MG63 (cell line): ENCODE results near the gene NOSIP. TPM values are rescaled to one million over a fixed set of nuclear protein-coding genes. Genes with fewer than 3 reads are reported as not detected.

Source experiments
- DNase-seq: peaks from one replicate; pipeline ENCODE4 v3.0.0-alpha.2; 2020
- H3K27me3 ChIP-seq: fragments of 250-450 bp; sonication (Bioruptor Pico); 2 replicates; pipeline ENCODE4 v1.5.1; 2020; ENCODE audit warnings: mild to moderate bottlenecking, moderate library complexity
- H3K36me3 ChIP-seq: fragments of 250-450 bp; sonication (Bioruptor Pico); 2 replicates; pipeline ENCODE4 v1.5.1; 2020; ENCODE audit warnings: mild to moderate bottlenecking, moderate library complexity
- H3K4me3 ChIP-seq: fragments of 250-450 bp; sonication (Bioruptor Pico); 2 replicates; pipeline ENCODE4 v1.5.1; 2020; ENCODE audit warnings: mild to moderate bottlenecking, moderate library complexity
- H3K9me3 ChIP-seq: fragments of 250-450 bp; sonication (Bioruptor Pico); 2 replicates; pipeline ENCODE4 v1.5.1; 2020; ENCODE audit warnings: mild to moderate bottlenecking, moderate library complexity
- total RNA-seq: library from RNA; depleted of rRNA; stranded (reverse); fragments of >200 nt; shearing (Covaris generic); gene quantifications from 2 replicates; pipeline ENCODE4 v1.2.3, GENCODE V29; 2014; ENCODE audit warnings: low replicate concordance

Gene NOSIP
- total RNA-seq, 1 experiment from 2014 or later = 109 TPM

DNA sequence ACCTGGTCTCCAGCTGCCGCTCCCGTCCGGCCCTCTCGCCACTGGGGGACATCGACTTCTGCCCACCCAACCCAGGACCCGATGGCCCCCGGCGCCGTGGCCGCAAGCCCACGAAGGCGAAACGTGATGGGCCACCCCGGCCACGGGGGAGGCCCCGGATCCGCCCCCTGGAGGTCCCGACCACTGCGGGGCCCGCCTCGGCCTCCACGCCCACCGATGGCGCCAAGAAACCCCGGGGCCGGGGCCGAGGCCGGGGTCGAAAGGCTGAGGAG lies 17.3 kb upstream of the NOSIP start:
- Histone ChIP-seq H3K9me3 (no peaks in the 10 kb centered on the region), H3K4me3 (no peak overlapping the region), H3K27me3 (no peaks in the 10 kb centered on the region), H3K36me3 (peaks cover 78% of the 10 kb centered on the region)
- DNase-seq = no peak

DNA sequence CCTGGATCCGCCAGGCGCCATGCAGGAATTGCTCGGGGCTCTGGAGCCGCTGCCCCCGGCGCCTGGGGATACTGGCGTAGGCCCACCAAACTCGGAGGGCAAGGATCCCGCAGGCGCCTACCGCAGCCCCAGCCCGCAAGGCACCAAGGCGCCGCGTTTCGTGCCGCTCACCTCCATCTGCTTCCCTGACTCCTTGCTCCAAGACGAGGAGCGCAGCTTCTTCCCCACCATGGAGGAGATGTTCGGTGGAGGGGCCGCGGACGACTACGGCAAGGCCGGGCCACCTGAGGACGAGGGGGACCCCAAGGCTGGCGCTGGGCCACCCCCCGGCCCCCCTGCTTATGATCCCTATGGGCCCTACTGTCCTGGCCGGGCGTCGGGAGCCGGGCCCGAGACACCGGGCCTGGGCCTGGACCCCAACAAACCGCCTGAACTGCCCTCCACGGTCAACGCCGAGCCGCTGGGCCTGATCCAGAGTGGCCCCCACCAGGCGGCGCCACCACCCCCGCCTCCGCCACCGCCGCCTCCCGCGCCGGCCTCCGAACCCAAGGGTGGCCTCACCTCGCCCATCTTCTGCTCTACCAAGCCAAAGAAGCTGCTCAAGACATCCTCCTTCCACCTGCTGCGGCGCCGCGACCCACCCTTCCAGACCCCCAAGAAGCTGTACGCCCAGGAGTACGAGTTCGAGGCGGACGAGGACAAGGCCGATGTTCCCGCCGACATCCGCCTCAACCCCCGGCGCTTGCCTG lies 16.8 kb upstream of the NOSIP start:
- H3K9me3 ChIP-seq = no peaks in the 10 kb centered on the region
- H3K27me3 ChIP-seq = no peaks in the 10 kb centered on the region
- DNase-seq = no peak
- no peak overlapping the region for H3K4me3 ChIP-seq
- peaks cover 77% of the 10 kb centered on the region for H3K36me3 ChIP-seq

DNA sequence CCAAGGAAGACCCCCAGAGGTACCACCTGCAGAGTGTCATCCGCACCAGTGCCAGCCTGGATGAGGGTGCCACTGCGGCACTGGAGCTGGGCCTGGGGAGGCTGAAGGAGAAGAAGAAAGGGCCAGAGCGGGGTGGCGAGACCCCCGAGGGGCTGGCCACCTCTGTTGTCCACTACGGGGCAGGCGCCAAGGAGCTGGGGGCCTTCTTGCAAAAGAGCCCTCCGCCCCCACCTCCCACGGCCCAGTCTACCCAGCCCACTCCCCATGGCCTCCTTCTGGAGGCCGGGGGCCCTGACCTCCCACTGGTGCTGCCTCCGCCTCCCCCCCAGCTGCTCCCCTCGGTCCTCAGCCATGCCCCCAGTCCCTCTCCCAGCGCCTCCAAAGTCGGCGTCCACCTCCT lies 16.1 kb upstream of the NOSIP start:
- no peak for DNase-seq
- Histone ChIP-seq H3K9me3 (no peaks in the 10 kb centered on the region), H3K36me3 (peaks cover 73% of the 10 kb centered on the region), H3K27me3 (no peaks in the 10 kb centered on the region), H3K4me3 (no peak overlapping the region)

DNA sequence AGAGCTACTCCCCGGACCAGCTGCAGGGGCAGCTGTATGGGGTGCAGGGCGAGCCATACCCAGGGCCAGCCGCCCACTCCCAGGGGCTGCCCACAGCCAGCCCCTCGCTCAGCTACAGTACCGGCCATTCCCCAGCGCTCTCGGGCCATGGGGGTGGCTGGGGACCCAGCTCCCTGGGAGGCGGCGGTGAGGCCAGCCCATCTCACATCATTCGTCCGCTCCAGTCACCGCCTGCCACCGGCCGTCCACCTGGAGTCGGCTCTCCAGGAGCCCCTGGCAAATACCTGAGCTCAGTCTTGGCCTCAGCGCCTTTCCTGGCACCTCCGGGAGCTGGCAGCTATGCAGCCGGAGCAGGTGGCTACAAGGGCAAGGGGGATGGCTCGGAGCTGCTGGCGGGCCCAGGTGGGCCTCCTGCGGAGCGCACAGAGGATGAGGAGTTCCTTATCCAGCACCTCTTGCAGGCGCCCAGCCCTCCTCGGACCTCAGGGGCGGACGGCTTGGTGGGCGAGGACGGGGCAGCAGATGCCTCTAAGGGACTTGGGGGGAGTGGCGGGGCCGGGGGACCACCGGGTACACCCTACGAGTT lies 15.6 kb upstream of the NOSIP start:
- no peak for DNase-seq
- Histone ChIP-seq H3K9me3 (no peaks in the 10 kb centered on the region), H3K4me3 (no peak overlapping the region), H3K27me3 (no peaks in the 10 kb centered on the region), H3K36me3 (peaks cover 70% of the 10 kb centered on the region)

DNA sequence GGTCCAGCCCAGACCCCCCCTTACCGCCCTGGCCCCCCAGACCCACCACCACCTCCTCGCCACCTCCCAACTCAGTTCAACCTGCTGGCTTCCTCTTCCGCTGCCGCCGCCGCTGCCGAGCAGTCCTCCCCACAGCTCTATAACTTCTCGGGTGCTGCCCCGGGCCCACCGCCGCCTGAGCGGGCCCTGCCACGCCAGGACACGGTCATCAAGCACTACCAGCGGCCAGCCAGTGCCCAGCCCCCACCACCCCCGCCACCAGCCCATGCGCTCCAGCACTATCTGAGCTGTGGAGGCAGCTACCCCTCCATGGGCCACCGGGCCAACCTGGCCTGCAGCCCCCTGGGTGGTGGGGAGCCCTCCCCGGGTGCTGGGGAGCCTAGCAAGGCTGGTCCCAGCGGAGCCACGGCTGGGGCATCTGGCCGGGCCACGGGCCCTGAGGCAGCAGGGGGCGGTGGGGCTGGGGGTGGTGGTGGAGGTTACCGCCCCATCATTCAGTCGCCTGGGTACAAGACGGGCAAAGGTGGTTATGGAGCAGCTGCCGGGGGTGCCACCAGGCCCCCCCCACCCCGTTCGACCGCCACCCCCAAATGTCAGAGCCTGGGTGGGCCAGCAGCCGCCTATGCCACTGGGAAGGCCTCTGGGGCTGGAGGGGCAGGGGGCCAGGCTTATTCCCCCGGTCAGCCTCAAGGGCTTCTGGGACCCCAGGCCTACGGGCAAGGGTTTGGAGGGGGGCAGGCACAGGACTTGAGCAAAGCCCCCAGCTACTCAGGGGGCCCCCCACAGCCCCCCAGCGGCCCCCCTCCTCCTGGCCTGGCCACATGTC lies 14.8 kb upstream of the NOSIP start:
- DNase-seq = no peak

DNA sequence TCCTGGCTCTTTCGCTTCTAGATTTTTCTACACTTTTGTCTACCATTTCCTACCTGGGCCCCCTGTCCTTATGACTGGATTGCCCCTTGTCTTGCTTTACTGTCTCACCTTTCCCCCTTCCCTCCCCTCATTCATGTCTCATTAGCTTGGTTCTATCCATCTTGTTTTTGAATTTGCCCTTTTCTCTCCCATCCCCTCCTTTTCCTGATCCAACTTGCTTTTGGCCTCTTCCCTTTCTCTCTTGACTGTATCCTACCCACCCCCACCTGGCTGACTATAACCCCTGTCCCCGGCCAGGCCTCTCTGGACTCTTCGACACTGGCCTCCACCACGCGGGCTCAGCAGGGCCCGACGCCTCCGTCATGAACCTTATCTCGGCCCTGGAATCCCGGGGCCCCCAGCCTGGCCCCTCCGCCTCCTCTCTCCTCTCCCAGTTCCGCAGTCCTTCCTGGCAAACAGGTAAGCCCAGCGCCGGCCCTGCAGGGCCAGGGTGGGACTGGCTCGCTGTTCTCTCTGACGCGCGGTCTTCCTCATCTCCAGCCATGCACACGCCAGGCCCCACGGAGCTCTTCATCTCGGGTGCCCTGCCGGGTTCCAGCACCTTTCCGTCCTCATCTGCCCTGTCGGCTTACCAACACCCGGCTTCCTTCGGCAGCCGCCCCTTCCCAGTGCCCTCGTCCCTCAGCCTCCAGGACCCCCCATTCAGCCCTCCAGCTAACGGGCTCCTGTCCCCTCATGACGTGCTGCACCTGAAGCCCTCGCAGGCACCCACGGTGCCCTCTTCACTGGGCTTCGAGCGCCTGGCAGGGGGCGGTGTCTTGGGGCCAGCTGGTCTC lies 14.0 kb upstream of the NOSIP start:
- Histone ChIP-seq H3K9me3 (no peaks in the 10 kb centered on the region), H3K36me3 (peaks cover 59% of the 10 kb centered on the region), H3K4me3 (no peak overlapping the region), H3K27me3 (no peaks in the 10 kb centered on the region)
- DNase-seq = no peak

More for the DNA sequence above, 14.8 kb upstream of the NOSIP start:
- H3K4me3 ChIP-seq = no peak overlapping the region
- H3K36me3 ChIP-seq = peaks cover 68% of the 10 kb centered on the region
- H3K27me3 ChIP-seq = no peaks in the 10 kb centered on the region
- H3K9me3 ChIP-seq = no peaks in the 10 kb centered on the region

DNA sequence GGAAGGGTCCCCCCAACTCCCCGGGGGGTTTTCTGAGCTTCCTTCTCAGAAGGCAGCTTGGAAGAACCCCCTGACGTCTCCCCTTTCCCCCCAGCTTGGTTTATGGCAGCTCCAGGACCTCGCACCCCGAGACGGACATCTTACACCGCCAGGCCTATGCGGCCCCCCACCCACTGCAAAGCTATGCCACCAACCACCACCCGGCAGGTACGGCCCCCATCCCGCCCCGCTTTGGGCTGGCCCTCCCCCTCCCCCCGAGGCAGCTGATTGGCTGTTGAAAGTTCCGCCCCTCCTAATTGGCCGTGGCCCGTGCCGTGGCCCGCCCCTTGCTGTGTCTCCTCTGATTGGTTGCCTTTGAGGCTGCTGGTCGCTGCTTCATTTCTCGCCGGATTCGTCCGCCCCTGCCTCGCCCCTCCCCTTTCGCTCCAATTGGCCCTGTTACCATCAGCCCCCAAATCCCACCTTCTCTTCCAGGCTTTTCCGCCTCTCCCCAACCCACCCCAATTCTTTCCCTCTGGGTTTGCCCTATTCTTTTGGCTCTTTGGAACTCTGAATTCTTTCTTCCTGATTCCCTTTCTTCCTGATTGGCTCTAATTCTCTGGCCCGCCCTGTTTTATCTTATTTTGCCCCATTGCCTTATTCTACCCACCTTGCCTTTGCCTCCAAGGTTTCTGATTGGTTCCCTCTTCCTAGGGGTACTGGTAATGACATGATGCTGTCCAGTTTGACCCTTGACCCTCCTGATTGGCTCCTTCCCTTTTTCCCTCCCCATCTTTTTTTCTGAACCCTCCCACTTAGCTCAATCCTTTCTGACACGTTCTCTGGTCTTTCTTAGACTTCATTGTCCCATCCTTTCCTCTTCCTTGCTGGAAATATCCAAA lies 13.1 kb upstream of the NOSIP start:
- no peaks in the 10 kb centered on the region for H3K27me3 ChIP-seq
- H3K9me3 ChIP-seq = no peaks in the 10 kb centered on the region
- peaks cover 50% of the 10 kb centered on the region for H3K36me3 ChIP-seq
- peak overlapping the region; percentile 88; the same call in 1 of the 2 replicates for H3K4me3 ChIP-seq
- peak; percentile 64 for DNase-seq

DNA sequence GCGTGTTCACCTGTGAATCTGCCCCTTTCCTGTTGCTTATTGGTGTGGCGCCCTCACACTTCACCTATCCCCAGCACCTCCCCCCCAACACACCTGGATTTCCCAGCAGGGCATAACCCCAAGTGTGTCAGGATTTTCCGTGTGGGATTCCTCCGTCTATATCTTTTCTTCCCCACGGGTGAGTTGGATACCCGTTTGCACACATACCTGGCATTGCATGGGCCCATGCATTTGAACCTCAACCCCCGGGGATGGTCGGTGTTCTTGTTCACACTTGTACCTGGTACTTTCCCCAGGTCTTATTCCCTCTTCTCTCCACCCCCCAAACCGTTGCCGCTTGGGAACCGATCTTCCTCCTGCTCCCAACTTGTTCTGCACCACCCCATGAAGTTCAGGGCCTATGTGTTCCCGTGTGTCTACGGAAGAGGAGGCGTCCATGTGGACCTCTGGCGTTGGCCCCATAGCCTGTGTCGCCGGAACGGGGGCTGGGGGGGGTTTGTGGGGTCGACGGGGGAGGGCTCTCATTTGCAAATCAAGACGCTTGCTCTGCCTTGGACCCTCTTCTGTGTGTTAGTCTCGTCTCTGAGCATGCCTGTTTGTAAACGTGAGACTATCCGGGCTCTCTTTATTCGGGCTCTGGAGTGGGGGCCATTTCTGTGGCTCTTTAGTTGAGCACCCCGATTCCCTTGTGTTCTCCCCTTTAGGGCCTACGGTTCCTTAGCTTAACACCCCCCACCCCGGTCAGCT lies 12.3 kb upstream of the NOSIP start:
- no peaks in the 10 kb centered on the region for H3K27me3 ChIP-seq
- DNase-seq = no peak
- no peaks in the 10 kb centered on the region for H3K9me3 ChIP-seq
- peaks cover 44% of the 10 kb centered on the region for H3K36me3 ChIP-seq
- H3K4me3 ChIP-seq = peak overlapping the region; percentile 88

DNA sequence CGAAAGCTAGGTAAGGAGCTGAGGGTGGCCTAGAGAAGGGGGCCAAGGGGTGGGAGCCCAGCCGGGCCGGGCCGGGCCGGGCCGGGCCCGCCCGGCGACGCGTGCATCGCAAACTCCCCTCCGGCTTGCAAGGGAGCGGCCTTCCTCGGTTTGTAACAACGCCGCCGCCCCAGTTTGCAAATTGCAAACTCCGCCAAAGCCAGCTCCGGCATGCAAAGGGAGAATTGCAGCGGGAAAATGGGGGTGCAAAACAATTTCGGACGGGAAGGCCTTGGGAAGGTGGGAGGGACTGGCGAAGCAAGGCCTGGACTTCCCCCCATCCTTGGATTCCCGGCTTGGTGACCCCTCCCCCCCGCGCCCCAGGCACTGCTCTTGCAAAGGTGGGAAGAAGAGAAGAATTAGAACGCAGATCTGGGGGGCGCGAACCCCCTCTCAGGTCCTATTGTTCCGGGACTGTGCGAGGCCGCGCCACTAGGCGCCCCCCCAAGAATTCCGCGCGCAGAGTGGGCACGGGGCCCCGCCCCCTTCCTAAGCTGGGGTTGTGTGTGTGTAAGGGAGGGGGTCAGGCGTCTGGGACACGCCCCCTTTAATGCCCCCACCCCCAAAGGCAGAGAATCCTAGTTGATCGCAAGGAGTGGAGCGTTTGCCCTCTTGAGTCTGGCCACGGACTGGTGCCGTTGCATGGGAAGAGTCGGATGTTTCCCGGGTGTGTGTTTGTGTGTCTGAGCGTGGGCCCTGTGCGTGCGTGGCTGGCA lies 11.6 kb upstream of the NOSIP start:
- Histone ChIP-seq H3K36me3 (peaks cover 41% of the 10 kb centered on the region), H3K4me3 (peak overlapping the region; percentile 88), H3K9me3 (no peaks in the 10 kb centered on the region), H3K27me3 (no peaks in the 10 kb centered on the region)
- peak; percentile 66 for DNase-seq

DNA sequence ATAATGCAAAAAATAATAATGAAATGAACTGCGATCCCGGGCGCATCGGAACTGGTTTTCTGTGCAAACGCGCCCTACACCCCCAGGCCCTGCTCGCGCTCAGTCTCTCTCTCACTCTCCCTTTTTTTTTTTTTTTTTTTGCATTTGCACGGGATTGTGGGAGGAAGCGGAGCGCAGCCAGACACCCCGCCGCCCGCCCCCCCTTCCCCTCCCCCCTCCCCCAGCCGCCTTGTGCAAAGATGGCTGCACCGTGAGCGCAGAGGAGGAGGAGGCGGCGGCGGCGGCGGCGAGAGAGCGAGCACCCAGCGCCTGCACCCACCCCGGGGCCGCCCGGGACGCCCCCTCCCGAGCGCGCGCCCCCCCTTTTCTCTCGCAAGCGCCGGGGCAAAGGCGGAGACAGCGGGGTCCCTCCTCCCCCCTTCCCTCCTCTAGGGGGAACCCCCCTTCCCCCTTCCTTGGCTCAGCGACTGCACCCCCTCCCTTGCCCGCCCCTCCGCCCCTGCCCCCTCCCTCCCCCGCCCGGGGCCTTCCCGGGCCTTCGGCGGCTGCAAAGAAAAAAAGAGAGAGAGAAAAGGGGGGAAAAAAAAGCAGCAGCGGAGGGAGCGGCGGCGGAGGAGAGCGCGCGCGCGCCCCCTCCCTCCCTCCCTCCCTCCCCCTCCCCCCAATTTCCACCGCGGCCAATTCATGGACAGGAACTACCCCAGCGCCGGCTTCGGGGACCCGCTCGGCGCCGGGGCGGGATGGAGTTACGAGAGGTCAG lies 10.8 kb upstream of the NOSIP start, which contains the start of gene PRR12:
Gene PRR12, plus strand, starts transcription at position 212 of the 760 bp plus-strand sequence. Its CDS starts 473 bp downstream, at position 685.
- Histone ChIP-seq H3K9me3 (no peaks in the 10 kb centered on the region), H3K36me3 (peaks cover 35% of the 10 kb centered on the region), H3K27me3 (no peaks in the 10 kb centered on the region), H3K4me3 (peak within 1 kb of the TSS; percentile 88)
- peak; percentile 81 for DNase-seq

DNA sequence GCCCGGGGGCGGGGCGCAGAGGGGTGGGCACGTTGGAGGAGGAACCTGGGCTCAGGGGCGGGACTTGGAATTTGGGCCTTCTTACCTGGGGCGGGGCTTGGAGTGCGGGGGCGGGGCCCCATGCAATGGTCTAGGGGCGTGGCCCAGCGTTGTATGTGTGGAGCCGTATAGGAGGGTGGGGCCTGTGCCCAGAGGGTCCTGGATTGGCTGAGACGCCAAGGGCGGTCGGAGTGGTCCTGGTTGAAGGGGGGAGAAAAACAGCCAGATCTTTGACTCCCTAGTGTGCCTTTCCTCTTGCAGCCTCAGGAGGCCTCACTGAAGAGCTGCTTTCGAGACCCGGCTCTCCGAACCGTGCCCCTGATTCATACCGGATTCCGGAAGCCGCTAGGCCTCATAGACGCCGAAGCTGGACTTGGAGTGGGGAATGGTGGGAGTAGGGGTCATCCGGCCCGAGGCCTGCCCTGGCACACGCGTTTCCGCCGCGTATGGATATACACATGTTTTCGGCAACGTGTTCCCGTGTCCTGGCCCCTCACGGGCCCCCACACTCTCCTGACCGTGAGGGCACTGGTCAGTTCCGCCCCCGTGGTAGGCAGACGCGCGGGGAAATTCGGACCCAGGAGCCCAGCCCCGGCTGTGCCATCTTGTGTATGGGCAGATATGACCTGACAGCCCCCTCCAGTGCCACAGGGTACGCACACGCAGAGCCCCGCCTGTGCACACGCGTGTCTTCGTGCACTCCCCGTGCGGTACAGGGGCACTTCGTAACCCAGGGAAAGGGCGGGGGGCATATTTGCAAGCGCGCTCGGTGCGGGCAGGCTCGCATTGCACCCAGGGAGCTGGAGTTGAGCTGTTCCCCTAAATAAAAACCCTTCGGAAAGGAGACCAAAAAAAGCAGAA lies 10.0 kb upstream of the NOSIP start:
- H3K36me3 ChIP-seq = peaks cover 29% of the 10 kb centered on the region
- no peaks in the 10 kb centered on the region for H3K27me3 ChIP-seq
- no peaks in the 10 kb centered on the region for H3K9me3 ChIP-seq
- H3K4me3 ChIP-seq = peak overlapping the region; percentile 88
- peak; percentile 97 for DNase-seq

DNA sequence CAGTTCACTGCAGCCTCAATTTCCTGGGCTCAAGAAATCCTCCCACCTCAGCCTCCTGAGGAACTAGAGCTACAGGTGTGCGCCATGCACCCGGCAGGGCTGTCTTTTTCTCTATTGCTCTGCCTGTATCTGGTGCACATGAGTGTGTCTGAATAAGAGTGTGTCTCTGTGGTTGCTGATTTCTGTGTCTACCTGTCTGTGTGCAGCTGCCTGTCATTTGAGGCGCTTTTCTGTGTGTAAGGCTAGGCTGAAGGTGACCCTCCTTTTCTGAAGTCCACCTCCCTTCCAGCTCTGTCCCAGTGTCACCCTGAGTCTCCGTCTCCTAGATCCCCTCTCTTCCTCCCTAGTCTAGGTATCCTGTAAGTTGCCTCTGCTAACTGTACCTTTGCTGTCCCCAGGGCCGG lies 9.1 kb upstream of the NOSIP start:
- Histone ChIP-seq H3K4me3 (no peak overlapping the region), H3K27me3 (no peaks in the 10 kb centered on the region), H3K9me3 (no peaks in the 10 kb centered on the region), H3K36me3 (peaks cover 25% of the 10 kb centered on the region)
- no peak for DNase-seq

DNA sequence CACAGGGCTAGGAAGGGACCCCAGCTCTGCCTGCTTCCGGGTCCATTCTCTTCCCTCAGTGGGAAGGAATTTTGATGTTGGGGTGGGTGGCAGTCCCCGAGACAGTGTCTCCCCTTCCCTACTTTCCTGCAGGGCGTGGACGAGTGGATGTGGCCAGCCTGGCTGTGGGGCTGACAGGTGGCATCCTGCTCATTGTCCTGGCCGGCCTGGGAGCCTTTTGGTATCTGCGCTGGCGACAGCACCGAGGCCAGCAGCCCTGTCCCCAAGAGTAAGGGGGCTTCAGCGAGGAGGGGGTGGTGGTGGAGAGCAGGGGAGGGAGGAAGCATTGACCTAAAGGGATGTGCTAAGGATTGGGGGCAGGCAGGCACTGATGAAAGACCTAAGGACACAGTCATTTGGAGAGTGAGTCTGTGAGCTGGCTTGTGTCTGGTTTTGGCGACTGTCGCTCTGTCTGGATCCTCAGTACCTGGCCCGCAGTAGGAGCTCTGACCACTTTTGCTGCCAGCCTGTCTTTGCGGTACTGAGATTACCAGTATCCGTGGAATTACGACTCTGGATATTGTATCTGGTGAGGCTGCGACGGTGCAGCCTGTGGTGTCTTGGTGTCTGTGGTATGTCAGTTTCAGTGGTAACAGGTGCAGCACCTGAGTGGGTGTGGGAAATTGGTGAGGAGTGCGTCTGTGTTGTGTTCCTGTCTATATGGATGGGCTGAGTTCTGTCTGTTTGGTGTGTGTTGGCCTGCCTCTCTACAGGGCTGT lies 8.2 kb upstream of the NOSIP start:
- Histone ChIP-seq H3K4me3 (no peak overlapping the region), H3K27me3 (no peaks in the 10 kb centered on the region), H3K36me3 (peaks cover 15% of the 10 kb centered on the region), H3K9me3 (no peaks in the 10 kb centered on the region)
- no peak for DNase-seq
